Endothelial cell of umbilical vein (primary cell): ENCODE measurements around the gene KIRREL1. TPM values are rescaled to one million over a fixed set of nuclear protein-coding genes. Genes with fewer than 3 reads are reported as not detected.

Experiments
- BruUV-seq: library from RNA; stranded (reverse); fragments of 400-500 nt; replicated peaks from 2 replicates; lab custom pipeline; 2021; lab: Mats Ljungman, UMichigan
- CTCF ChIA-PET: fragments of 300-600, 350-600 bp; sonication (Branson Sonifier 250); formaldehyde crosslinking; loops from one replicate; lab custom pipeline; 2021; ENCODE audit warnings: antibody characterized with exemption, inconsistent platforms; lab: Charles Lee
- POLR2A ChIA-PET: fragments of 300-600, 350-600 bp; sonication (Branson Sonifier 250); formaldehyde crosslinking; loops from one replicate; lab custom pipeline; 2021; ENCODE audit warnings: antibody characterized with exemption, inconsistent platforms; lab: Charles Lee
- DNase-seq: peaks from one replicate; pipeline ENCODE4 v3.0.0-alpha.2; 2011; ENCODE audit warnings: low read depth, low spot score
- FAIRE-seq: peaks from 2 replicates; lab custom pipeline; 2011; peaks lifted over from hg19 to GRCh38; lab: Jason Lieb, UNC
- H2AFZ ChIP-seq: 2 replicates; pipeline ENCODE4 v1.6.0; 2012; ENCODE audit warnings: low read depth, low read length, control low read depth, inconsistent platforms
- H3K27ac ChIP-seq: 2 replicates; pipeline ENCODE4 v1.5.1; 2011; ENCODE audit warnings: low read depth, mild to moderate bottlenecking, control low read depth, low read length, moderate library complexity; ENCODE audit not compliant: insufficient read depth
- H3K27me3 ChIP-seq, 2 experiments: 2 replicates each; pipeline versions ENCODE4 v1.6.0 to v1.6.1; 2011; ENCODE audit warnings: low read length in 2 of 2, mixed read lengths in 1 of 2; ENCODE audit not compliant: control insufficient read depth in 2 of 2, insufficient read depth in 2 of 2
- H3K36me3 ChIP-seq, 2 experiments: 2 replicates in 1 of 2; 3 replicates in 1 of 2; pipeline ENCODE4 v1.5.1; 2011; ENCODE audit warnings: low read length in 2 of 2, mild to moderate bottlenecking in 1 of 2, moderate library complexity in 1 of 2; ENCODE audit not compliant: control insufficient read depth in 2 of 2, insufficient read depth in 2 of 2; ENCODE audit errors: extremely low read depth in 1 of 2
- H3K4me1 ChIP-seq: 3 replicates; pipeline ENCODE4 v1.5.1; 2011; ENCODE audit warnings: mild to moderate bottlenecking, low read length; ENCODE audit not compliant: control insufficient read depth, insufficient read depth; ENCODE audit errors: extremely low read depth
- H3K4me2 ChIP-seq: 2 replicates; pipeline ENCODE4 v1.6.1; 2011; ENCODE audit warnings: low read length, control low read depth, mixed read lengths; ENCODE audit not compliant: insufficient read depth
- H3K4me3 ChIP-seq, 3 experiments: fragments of 200-600 bp in 1 of 3; sonication (generic), shearing (Covaris generic) in 1 of 3; replicated peaks in 1 of 3; 2 replicates each; pipeline ENCODE4 v1.5.1; 2011 to 2016; ENCODE audit warnings: control low read depth in 3 of 3, low read length in 3 of 3, mild to moderate bottlenecking in 2 of 3, inconsistent platforms in 1 of 3, low read depth in 1 of 3, moderate library complexity in 1 of 3; ENCODE audit not compliant: insufficient read depth in 1 of 3
- H3K79me2 ChIP-seq: 2 replicates; pipeline ENCODE4 v1.6.0; 2012; ENCODE audit warnings: low read length, inconsistent platforms; ENCODE audit not compliant: control insufficient read depth, insufficient read depth
- H3K9ac ChIP-seq: replicated peaks from 2 replicates; pipeline ENCODE3; 2011; ENCODE audit warnings: low read length, control low read depth; ENCODE audit not compliant: insufficient read depth; ENCODE audit errors: extremely low read depth
- H3K9me1 ChIP-seq: replicated peaks from 3 replicates; pipeline ENCODE4 v1.6.0; 2011; ENCODE audit warnings: mild to moderate bottlenecking, low read length; ENCODE audit not compliant: control insufficient read depth, insufficient read depth; ENCODE audit errors: extremely low read depth
- H3K9me3 ChIP-seq: replicated peaks from 2 replicates; pipeline ENCODE4 v1.5.1; 2012; ENCODE audit warnings: low read length, inconsistent platforms; ENCODE audit not compliant: control insufficient read depth, insufficient read depth
- H4K20me1 ChIP-seq: replicated peaks from 2 replicates; pipeline ENCODE3; 2011; ENCODE audit warnings: mild to moderate bottlenecking, low read length; ENCODE audit not compliant: control insufficient read depth, insufficient read depth; ENCODE audit errors: extremely low read depth
- EZH2 ChIP-seq: IDR thresholded peaks from 2 replicates; pipeline ENCODE4 v1.6.1; 2012; ENCODE audit warnings: borderline replicate concordance, low read depth, mild to moderate bottlenecking, moderate library complexity, low read length, inconsistent platforms; ENCODE audit not compliant: severe bottlenecking
- JUN ChIP-seq: IDR thresholded peaks from 2 replicates; pipeline ENCODE4 v1.6.1; 2011; ENCODE audit warnings: borderline replicate concordance, low read depth; ENCODE audit not compliant: insufficient read length, insufficient read depth
- MYC ChIP-seq: IDR thresholded peaks from one replicate; pipeline ENCODE4 v1.6.1; 2011; ENCODE audit warnings: mild to moderate bottlenecking, low read depth, low read length
- POLR2A ChIP-seq: IDR thresholded peaks from 2 replicates; pipeline ENCODE4 v1.6.1; 2012; ENCODE audit warnings: low read depth, mild to moderate bottlenecking, control low read depth, low read length
- POLR2AphosphoS5 ChIP-seq: IDR thresholded peaks from 2 replicates; pipeline ENCODE4 v1.6.1; 2012; ENCODE audit warnings: low read depth, mild to moderate bottlenecking, control low read depth, low read length, moderate library complexity; ENCODE audit not compliant: insufficient read depth
- dilution Hi-C: fragments of 300-500 bp; cut with MboI; formaldehyde crosslinking; loops from one replicate; pipeline ENCODE4 v1.15.0; 2019; ENCODE audit warnings: low sequenced_read_pairs; ENCODE audit not compliant: extremely low pct_ligation_motif_present
- intact Hi-C: fragments of 100-400 bp; cut with micrococcal nuclease; formaldehyde crosslinking; loops from one replicate; pipeline ENCODE4 v1.10.0; 2022
- polyA plus RNA-seq, 4 experiments: library from polyadenylated mRNA; depleted of rRNA in 3 of 4; stranded (reverse) in 3 of 4; unstranded in 1 of 4; fragments of >200 nt; gene quantifications; 2 replicates each; pipeline versions ENCODE4 v1.2.1 to v1.2.3, GENCODE V29; 2011 to 2012; ENCODE audit warnings: missing spikeins in 1 of 4
- total RNA-seq: library from RNA; stranded (reverse); gene quantifications from 2 replicates; pipeline ENCODE4 v1.2.3, GENCODE V29; 2021
- TF ChIP-seq, protein P1 (sequence below): IDR thresholded peaks from 2 replicates; pipeline ENCODE4 v1.6.1; 2011; ENCODE audit not compliant: insufficient read depth, insufficient read length
- TF ChIP-seq, protein P2 (sequence below), 2 donors: IDR thresholded peaks; 1 replicate in 1 of 2; 2 replicates in 1 of 2; pipeline ENCODE4 v1.5.1; 2011; ENCODE audit warnings: low read length in 2 of 2, mild to moderate bottlenecking in 2 of 2, moderate library complexity in 2 of 2, control low read depth in 1 of 2, inconsistent platforms in 1 of 2, low read depth in 1 of 2; ENCODE audit not compliant: insufficient read depth in 1 of 2; ENCODE audit errors: extremely low read depth in 1 of 2

Gene KIRREL1
- total and polyA plus RNA-seq, 2 donors (not counting 3 experiments of a cell fraction or from before 2014, with no cell fraction given) = 35.6 to 57.6 TPM

DNA sequence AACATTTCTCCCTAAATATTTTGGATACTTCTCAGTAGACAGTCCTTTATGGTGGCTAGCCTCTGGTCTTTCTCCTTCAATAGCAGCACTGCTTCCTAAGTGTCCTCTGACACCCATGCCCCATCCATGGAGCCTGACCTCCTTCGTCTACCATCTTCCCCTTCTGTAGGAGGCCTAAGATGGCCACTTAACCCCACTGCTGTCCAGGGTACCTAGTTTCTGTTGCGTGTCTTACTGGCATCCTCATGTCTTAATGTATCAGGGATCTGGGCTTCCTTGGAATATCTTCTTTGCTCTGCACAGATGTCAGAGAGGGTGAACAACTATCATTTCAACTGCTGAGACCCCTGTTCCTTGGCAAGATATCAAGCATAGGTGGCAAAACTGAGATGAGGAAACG is 5.4 kb upstream of the KIRREL1 start:
- Histone ChIP-seq H3K9ac (no peak overlapping the region), H3K4me3 (no peak overlapping the region), H3K4me1 (peaks cover 6% of the 10 kb centered on the region), H3K9me1 (no peaks in the 10 kb centered on the region), H3K4me2 (no peak overlapping the region), H2AFZ (no peak overlapping the region), H3K9me3 (no peaks in the 10 kb centered on the region), H3K27ac (no peak overlapping the region), H4K20me1 (no peaks in the 10 kb centered on the region), H3K79me2 (no peaks in the 10 kb centered on the region), H3K27me3 (peaks cover 35 to 39% of the 10 kb centered on the region in 2 experiments), H3K36me3 (no peaks in the 10 kb centered on the region)
- intact Hi-C loops = no loop called here
- CTCF ChIA-PET = interaction anchor here (11.5 kb wide), 1 partner anchor 130 kb away, joined by 460 read pairs; no protein-coding TSS in a partner anchor
- POLR2A ChIA-PET = no interaction called here
- dilution Hi-C loops = no loop called here
- no TSS peak for BruUV-seq
- no peak for FAIRE-seq
- DNase-seq = no peak
- TF ChIP-seq, protein P1, sequence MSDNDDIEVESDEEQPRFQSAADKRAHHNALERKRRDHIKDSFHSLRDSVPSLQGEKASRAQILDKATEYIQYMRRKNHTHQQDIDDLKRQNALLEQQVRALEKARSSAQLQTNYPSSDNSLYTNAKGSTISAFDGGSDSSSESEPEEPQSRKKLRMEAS = no peak
- no peak for TF ChIP-seq POLR2AphosphoS5
- no peak for TF ChIP-seq POLR2A
- TF ChIP-seq MYC = no peak
- TF ChIP-seq JUN = no peak
- no peak for TF ChIP-seq EZH2
- TF ChIP-seq, protein P2, sequence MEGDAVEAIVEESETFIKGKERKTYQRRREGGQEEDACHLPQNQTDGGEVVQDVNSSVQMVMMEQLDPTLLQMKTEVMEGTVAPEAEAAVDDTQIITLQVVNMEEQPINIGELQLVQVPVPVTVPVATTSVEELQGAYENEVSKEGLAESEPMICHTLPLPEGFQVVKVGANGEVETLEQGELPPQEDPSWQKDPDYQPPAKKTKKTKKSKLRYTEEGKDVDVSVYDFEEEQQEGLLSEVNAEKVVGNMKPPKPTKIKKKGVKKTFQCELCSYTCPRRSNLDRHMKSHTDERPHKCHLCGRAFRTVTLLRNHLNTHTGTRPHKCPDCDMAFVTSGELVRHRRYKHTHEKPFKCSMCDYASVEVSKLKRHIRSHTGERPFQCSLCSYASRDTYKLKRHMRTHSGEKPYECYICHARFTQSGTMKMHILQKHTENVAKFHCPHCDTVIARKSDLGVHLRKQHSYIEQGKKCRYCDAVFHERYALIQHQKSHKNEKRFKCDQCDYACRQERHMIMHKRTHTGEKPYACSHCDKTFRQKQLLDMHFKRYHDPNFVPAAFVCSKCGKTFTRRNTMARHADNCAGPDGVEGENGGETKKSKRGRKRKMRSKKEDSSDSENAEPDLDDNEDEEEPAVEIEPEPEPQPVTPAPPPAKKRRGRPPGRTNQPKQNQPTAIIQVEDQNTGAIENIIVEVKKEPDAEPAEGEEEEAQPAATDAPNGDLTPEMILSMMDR (IDR thresholded peaks at IDR 0.05; ENCODE audit: extremely low read depth in 1 of 2, insufficient read depth in 1 of 2, low read depth in 1 of 2, low read length in 2 of 2) = no peak
